SK-N-SH (cell line): ENCODE data around the gene PDCD2.

Experiments
- MEF2A ChIP-seq: IDR thresholded peaks from 2 replicates; pipeline ENCODE4 v1.4.0; 2012; ENCODE audit warnings: low read depth, borderline replicate concordance
- POLR2AphosphoS5 ChIP-seq: IDR thresholded peaks from 2 replicates; pipeline ENCODE4 v1.6.1; 2012; ENCODE audit warnings: low read depth, low read length
- SMC3 ChIP-seq: IDR thresholded peaks from 2 replicates; pipeline ENCODE4 v1.6.1; 2012; ENCODE audit warnings: low read depth, low read length, improper control_type of control experiment
- TF ChIP-seq, protein P1 (sequence below): IDR thresholded peaks from 2 replicates; pipeline ENCODE4; 2012
- TF ChIP-seq, protein P2 (sequence below): fragments of 200-600 bp; sonication (generic); IDR thresholded peaks from 2 replicates; pipeline ENCODE4 v1.6.1; 2017; ENCODE audit warnings: antibody characterized with exemption, mild to moderate bottlenecking, moderate library complexity

DNA sequence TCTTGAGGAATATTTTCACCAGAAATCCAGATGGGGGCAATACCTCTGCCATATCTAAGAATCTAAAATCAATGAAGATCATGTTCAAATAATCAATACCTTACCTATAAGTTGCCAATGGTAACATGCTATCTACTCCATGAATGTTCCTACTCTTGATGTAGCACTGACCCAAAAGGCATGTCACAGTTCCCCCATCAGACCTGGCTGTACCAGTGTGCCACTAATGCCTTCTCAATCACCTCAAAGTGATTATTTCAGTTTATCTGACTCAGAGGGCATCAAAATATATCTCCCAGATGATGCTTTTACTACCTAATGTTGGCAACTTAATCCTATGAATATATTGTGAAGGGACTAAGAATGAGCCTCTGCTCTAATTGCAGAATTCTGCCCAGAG is 5.5 kb downstream of the PDCD2 start:
- TF ChIP-seq SMC3 (no peak), POLR2AphosphoS5 (no peak), MEF2A (no peak)
- TF ChIP-seq, protein P1, sequence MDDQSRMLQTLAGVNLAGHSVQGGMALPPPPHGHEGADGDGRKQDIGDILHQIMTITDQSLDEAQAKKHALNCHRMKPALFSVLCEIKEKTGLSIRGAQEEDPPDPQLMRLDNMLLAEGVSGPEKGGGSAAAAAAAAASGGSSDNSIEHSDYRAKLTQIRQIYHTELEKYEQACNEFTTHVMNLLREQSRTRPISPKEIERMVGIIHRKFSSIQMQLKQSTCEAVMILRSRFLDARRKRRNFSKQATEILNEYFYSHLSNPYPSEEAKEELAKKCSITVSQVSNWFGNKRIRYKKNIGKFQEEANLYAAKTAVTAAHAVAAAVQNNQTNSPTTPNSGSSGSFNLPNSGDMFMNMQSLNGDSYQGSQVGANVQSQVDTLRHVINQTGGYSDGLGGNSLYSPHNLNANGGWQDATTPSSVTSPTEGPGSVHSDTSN: no peak
- TF ChIP-seq, protein P2, sequence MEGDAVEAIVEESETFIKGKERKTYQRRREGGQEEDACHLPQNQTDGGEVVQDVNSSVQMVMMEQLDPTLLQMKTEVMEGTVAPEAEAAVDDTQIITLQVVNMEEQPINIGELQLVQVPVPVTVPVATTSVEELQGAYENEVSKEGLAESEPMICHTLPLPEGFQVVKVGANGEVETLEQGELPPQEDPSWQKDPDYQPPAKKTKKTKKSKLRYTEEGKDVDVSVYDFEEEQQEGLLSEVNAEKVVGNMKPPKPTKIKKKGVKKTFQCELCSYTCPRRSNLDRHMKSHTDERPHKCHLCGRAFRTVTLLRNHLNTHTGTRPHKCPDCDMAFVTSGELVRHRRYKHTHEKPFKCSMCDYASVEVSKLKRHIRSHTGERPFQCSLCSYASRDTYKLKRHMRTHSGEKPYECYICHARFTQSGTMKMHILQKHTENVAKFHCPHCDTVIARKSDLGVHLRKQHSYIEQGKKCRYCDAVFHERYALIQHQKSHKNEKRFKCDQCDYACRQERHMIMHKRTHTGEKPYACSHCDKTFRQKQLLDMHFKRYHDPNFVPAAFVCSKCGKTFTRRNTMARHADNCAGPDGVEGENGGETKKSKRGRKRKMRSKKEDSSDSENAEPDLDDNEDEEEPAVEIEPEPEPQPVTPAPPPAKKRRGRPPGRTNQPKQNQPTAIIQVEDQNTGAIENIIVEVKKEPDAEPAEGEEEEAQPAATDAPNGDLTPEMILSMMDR: no peak
